Motor neuron (in vitro differentiated cells): Measurements from ENCODE around the gene LRP2. TPM values are rescaled to one million over a fixed set of nuclear protein-coding genes. Genes with fewer than 3 reads are reported as not detected.
A peak's percentile ranks its signal among the peaks of the same experiment; 100 is the strongest.

Experiments used
- ATAC-seq, 8 experiments: fragments of 200-7000 bp; cut with Tn5 transposase; replicated peaks in 6 of 8; 2 replicates each; pipeline ENCODE4 v1.8.0; 2021; ENCODE audit warnings: mild to moderate bottlenecking in 8 of 8, moderate library complexity in 8 of 8
- H3K27ac ChIP-seq, 2 donors: fragments of 250-450 bp; sonication (Bioruptor Pico); 2 replicates each; pipeline ENCODE4 v1.9.0; 2021; ENCODE audit warnings: antibody characterized with exemption in 2 of 2, mild to moderate bottlenecking in 2 of 2, moderate library complexity in 1 of 2
- H3K4me1 ChIP-seq, 2 donors: fragments of 250-450 bp; sonication (Bioruptor Pico); replicated peaks in 1 of 2; 2 replicates each; pipeline ENCODE4 v1.6.1; 2021; ENCODE audit warnings: antibody characterized with exemption in 2 of 2, mild to moderate bottlenecking in 2 of 2, moderate library complexity in 1 of 2
- H3K4me3 ChIP-seq, 5 donors: fragments of 250-450 bp; sonication (Bioruptor Pico); 2 replicates each; pipeline ENCODE4 v1.9.0; 2021; ENCODE audit warnings: antibody characterized with exemption in 5 of 5, mild to moderate bottlenecking in 5 of 5, moderate library complexity in 4 of 5
- WGBS, 10 experiments: fragments of 450-650 bp; shearing (Covaris generic); methylation state at CpG; one replicate each; pipeline ENCODE4 v1.0.0; 2022; 5-methylcytosine and 5-hydroxymethylcytosine counted together
- in situ Hi-C, 9 experiments: fragments of 400-800 bp; cut with MboI; loops; one replicate each; pipeline ENCODE4 v1.15.0; 2021; ENCODE audit warnings: low sequenced_read_pairs in 9 of 9, low pct_unique_long_range_greater_than_20kb in 2 of 9; ENCODE audit not compliant: unreplicated experiment in 9 of 9
- total RNA-seq, 8 experiments: library from RNA; unstranded; fragments of 300-600 nt; gene quantifications; 2 replicates each; pipeline versions ENCODE4 v1.2.3 to v1.2.4, GENCODE V29; 2022

The LRP2 gene
- total RNA-seq, 8 experiments from 2014 or later, result 0.03 to 29.2 (median 6.5) TPM; not detected in 1

GRCh38 chr2:169363560-169364150 lies 1.3 kb upstream of the LRP2 start:
- H3K27ac ChIP-seq, result peak overlapping the region in 1 of 2 donors; percentile 28
- peak in 7 of 8 experiments; percentile 5 to 22 (median 17) for ATAC-seq

GRCh38 chr2:169362894-169363559 lies 693 bp upstream of the LRP2 start:
- WGBS, 10 experiments, result 0 to 38% (median 20%) methylated on average over 2 to 23 of the region's 24 CpGs; no CpG with 5 or more reads in 1 of the 10 experiments
- Histone ChIP-seq H3K4me3 (peak overlapping the region; percentile 37 to 60 (median 48)), H3K27ac (peak overlapping the region in 1 of 2 donors; percentile 28), H3K4me1 (peaks cover 10 to 15% of the 10 kb centered on the region in 2 donors)
- in situ Hi-C loops, result no loop called here
- no peak for ATAC-seq

More at GRCh38 chr2:169363560-169364150, 1.3 kb upstream of the LRP2 start:
- H3K4me3 ChIP-seq, result peak overlapping the region; percentile 37 to 60 (median 48)
- in situ Hi-C loops, result no loop called here
- WGBS, 10 experiments, result 0 to 13% (median 2%) methylated on average over 1 to 16 of the region's 26 CpGs; no CpG with 5 or more reads in 3 of the 10 experiments
- H3K4me1 ChIP-seq, result peaks cover 10 to 15% of the 10 kb centered on the region in 2 donors

- WGBS, 10 experiments, result 0 to 2% (median 0%) methylated on average over 1 to 10 of the region's 32 CpGs; no CpG with 5 or more reads in 7 of the 10 experiments
- Histone ChIP-seq H3K4me1 (peaks cover 10 to 15% of the 10 kb centered on the region in 2 donors), H3K4me3 (peak overlapping the region; percentile 37 to 60 (median 48)), H3K27ac (peak overlapping the region in 1 of 2 donors; percentile 5)
- ATAC-seq, result peak; percentile 13 to 54 (median 34)
- in situ Hi-C loops, result no loop called here
Measured at GRCh38 chr2:169361706-169362117, 622 bp downstream of the LRP2 start.

- no peak overlapping the region for H3K27ac ChIP-seq
- ATAC-seq, result peak in 1 of 8 experiments; percentile 8
- in situ Hi-C loops, result no loop called here
Measured at GRCh38 chr2:169360984-169361705, 1.2 kb downstream of the LRP2 start.

GRCh38 chr2:169358016-169358415 lies 4.3 kb downstream of the LRP2 start:
- no peak overlapping the region for H3K27ac ChIP-seq
- ATAC-seq, result no peak
- no peak overlapping the region for H3K4me3 ChIP-seq
- in situ Hi-C loops, result no loop called here
- H3K4me1 ChIP-seq, result peaks cover 14 to 18% of the 10 kb centered on the region in 2 donors
- 0 to 100% (median 100%) methylated on average over 1 to 2 of the region's 2 CpGs; no CpG with 5 or more reads in 2 of the 10 experiments for WGBS, 10 experiments

More at GRCh38 chr2:169360984-169361705, 1.2 kb downstream of the LRP2 start:
- peak overlapping the region; percentile 37 to 60 (median 48) for H3K4me3 ChIP-seq
- peaks cover 10 to 15% of the 10 kb centered on the region in 2 donors for H3K4me1 ChIP-seq
- WGBS, 10 experiments, result 0 to 6% (median 3%) methylated on average over 2 to 13 of the region's 20 CpGs; no CpG with 5 or more reads in 2 of the 10 experiments

- Histone ChIP-seq H3K4me1 (peaks cover 11 to 24% of the 10 kb centered on the region in 2 donors), H3K4me3 (no peak overlapping the region), H3K27ac (no peak overlapping the region)
- WGBS, 10 experiments, result 19 to 100% (median 42%) methylated on average over 1 to 2 of the region's 2 CpGs; no CpG with 5 or more reads in 3 of the 10 experiments
- in situ Hi-C loops, result no loop called here
- peak in 5 of 8 experiments; percentile 31 to 72 (median 46) for ATAC-seq
Measured at GRCh38 chr2:169354244-169354643, 8.1 kb downstream of the LRP2 start.

- in situ Hi-C loops, result no loop called here
- peaks cover 19 to 33% of the 10 kb centered on the region in 2 donors for H3K4me1 ChIP-seq
- no peak for ATAC-seq
- no peak overlapping the region for H3K27ac ChIP-seq
- no peak overlapping the region for H3K4me3 ChIP-seq
- 0 to 100% (median 85%) methylated on average over 1 to 4 of the region's 4 CpGs; no CpG with 5 or more reads in 1 of the 10 experiments for WGBS, 10 experiments
Measured at GRCh38 chr2:169351725-169352124, 10.6 kb downstream of the LRP2 start.

- peak overlapping the region in 1 of 2 donors; percentile 28 for H3K27ac ChIP-seq
- WGBS, 10 experiments, result 0 to 100% (median 100%) methylated on average over 1 to 2 of the region's 2 CpGs; no CpG with 5 or more reads in 1 of the 10 experiments
- H3K4me1 ChIP-seq, result peaks cover 23 to 34% of the 10 kb centered on the region in 2 donors
- in situ Hi-C loops, result no loop called here
- H3K4me3 ChIP-seq, result no peak overlapping the region
- ATAC-seq, result no peak
Measured at GRCh38 chr2:169349535-169349934, 12.8 kb downstream of the LRP2 start.

GRCh38 chr2:169348321-169349024 lies 13.9 kb downstream of the LRP2 start:
- Histone ChIP-seq H3K4me1 (peaks cover 17 to 26% of the 10 kb centered on the region in 2 donors), H3K27ac (peak overlapping the region in 1 of 2 donors; percentile 18), H3K4me3 (no peak overlapping the region)
- 0 to 27% (median 14%) methylated on average over 1 to 6 of the region's 6 CpGs; no CpG with 5 or more reads in 1 of the 10 experiments for WGBS, 10 experiments
- peak in 5 of 8 experiments; percentile 91 to 96 (median 94) for ATAC-seq
- in situ Hi-C loops, result no loop called here

GRCh38 chr2:169345486-169346437 lies 16.6 kb downstream of the LRP2 start:
- H3K4me3 ChIP-seq, result no peak overlapping the region
- ATAC-seq, result no peak
- whole genome bisulfite sequencing, 10 experiments, result 0 to 82% (median 47%) methylated on average over 1 to 7 of the region's 7 CpGs
- in situ Hi-C loops, result no loop called here
- peaks cover 17 to 32% of the 10 kb centered on the region in 2 donors for H3K4me1 ChIP-seq
- no peak overlapping the region for H3K27ac ChIP-seq

- WGBS, 10 experiments, result 10 to 90% (median 59%) methylated on average over 2 to 5 of the region's 5 CpGs; no CpG with 5 or more reads in 1 of the 10 experiments
- in situ Hi-C loops, result no loop called here
- Histone ChIP-seq H3K27ac (no peak overlapping the region), H3K4me1 (peaks cover 17 to 32% of the 10 kb centered on the region in 2 donors), H3K4me3 (no peak overlapping the region)
- ATAC-seq, result no peak
Measured at GRCh38 chr2:169344736-169345485, 17.4 kb downstream of the LRP2 start.
